HepG2 (cell line): Measurements from ENCODE around the gene CCDC177. TPM values are rescaled to one million over a fixed set of nuclear protein-coding genes. Genes with fewer than 3 reads are reported as not detected.

ENCODE experiments used
- ADNP ChIP-seq: sonication (generic); formaldehyde crosslinking; IDR thresholded peaks from 2 replicates; pipeline ENCODE4 v1.4.0; 2020; ENCODE audit warnings: missing genetic modification reagents
- ATF1 ChIP-seq: IDR thresholded peaks from 2 replicates; pipeline ENCODE4 v1.6.1; 2016; ENCODE audit warnings: mild to moderate bottlenecking, control low read depth
- CBX5 ChIP-seq: sonication (generic); formaldehyde crosslinking; IDR thresholded peaks from 2 replicates; pipeline ENCODE4 v1.4.0; 2020; ENCODE audit warnings: missing genetic modification reagents, borderline replicate concordance
- CERS6 ChIP-seq: sonication (generic); formaldehyde crosslinking; IDR thresholded peaks from 2 replicates; pipeline ENCODE4 v1.5.0; 2020; ENCODE audit warnings: missing genetic modification reagents
- GTF3A ChIP-seq: sonication (generic); formaldehyde crosslinking; conservative IDR thresholded peaks from 2 replicates; pipeline ENCODE4 v1.4.0; 2020; ENCODE audit warnings: mild to moderate bottlenecking, missing genetic modification reagents
- HMG20B ChIP-seq: conservative IDR thresholded peaks from 2 replicates; pipeline ENCODE4 v1.6.1; 2016; ENCODE audit warnings: missing genetic modification reagents, missing compliant biosample characterization
- HOXA3 ChIP-seq: sonication (generic); formaldehyde crosslinking; IDR thresholded peaks from 2 replicates; pipeline ENCODE4 v1.5.0; 2020; ENCODE audit warnings: missing genetic modification reagents
- MAX ChIP-seq: IDR thresholded peaks from 2 replicates; pipeline ENCODE4 v1.6.1; 2012; ENCODE audit warnings: inconsistent platforms
- MAZ ChIP-seq, 2 experiments: sonication (generic) in 1 of 2; formaldehyde crosslinking in 1 of 2; IDR thresholded peaks; 2 replicates each; pipeline versions ENCODE4 v1.5.0 to v1.6.1; 2012 to 2020; ENCODE audit warnings: low read depth in 2 of 2, mild to moderate bottlenecking in 2 of 2, borderline replicate concordance in 1 of 2, improper control_type of control experiment in 1 of 2, low read length in 1 of 2, missing genetic modification reagents in 1 of 2, moderate library complexity in 1 of 2
- MYNN ChIP-seq: sonication (generic); formaldehyde crosslinking; IDR thresholded peaks from 2 replicates; pipeline ENCODE4 v1.4.0; 2020; ENCODE audit warnings: mild to moderate bottlenecking, low read depth, missing genetic modification reagents
- NCOA1 ChIP-seq: sonication (generic); formaldehyde crosslinking; IDR thresholded peaks from 2 replicates; pipeline ENCODE4 v1.9.0; 2021; ENCODE audit warnings: missing genetic modification reagents
- REST ChIP-seq, 2 experiments: IDR thresholded peaks; 2 replicates each; pipeline ENCODE4 v1.6.1; 2011 to 2012; ENCODE audit warnings: low read length in 2 of 2, borderline replicate concordance in 1 of 2, low read depth in 1 of 2, mild to moderate bottlenecking in 1 of 2, moderate library complexity in 1 of 2
- UBTF ChIP-seq: sonication (generic); formaldehyde crosslinking; IDR thresholded peaks from 2 replicates; pipeline ENCODE4 v1.4.0; 2020; ENCODE audit warnings: mild to moderate bottlenecking, missing genetic modification reagents
- ZBTB38 ChIP-seq: sonication (generic); formaldehyde crosslinking; IDR thresholded peaks from 2 replicates; pipeline ENCODE4 v1.5.1; 2020; ENCODE audit warnings: mild to moderate bottlenecking, missing genetic modification reagents
- ZFY ChIP-seq: sonication (generic); formaldehyde crosslinking; IDR thresholded peaks from 2 replicates; pipeline ENCODE4 v1.4.0; 2020; ENCODE audit warnings: missing genetic modification reagents
- ZNF749 ChIP-seq: sonication (generic); formaldehyde crosslinking; IDR thresholded peaks from 2 replicates; pipeline ENCODE4 v1.8.0; 2022; ENCODE audit warnings: mild to moderate bottlenecking, missing genetic modification reagents, moderate library complexity, borderline replicate concordance
- polyA plus RNA-seq, 8 experiments: library from polyadenylated mRNA; depleted of rRNA in 3 of 8; stranded (reverse) in 7 of 8; unstranded in 1 of 8; fragments of >200 nt; fragmentation: Illumina TruSeq in 4 of 8; extraction: Trizol in 4 of 8; gene quantifications; 2 replicates each; pipeline versions ENCODE4 v1.2.1 to v1.2.3, GENCODE V29; 2011 to 2016; ENCODE audit warnings: low read depth in 4 of 8, missing spikeins in 1 of 8, mixed read lengths in 1 of 8; ENCODE audit not compliant: insufficient read depth in 1 of 8
- total RNA-seq, 5 experiments: library from RNA; depleted of rRNA; stranded (reverse); fragments of >200 nt; fragmentation: Illumina TruSeq; extraction: Trizol; gene quantifications; 2 replicates each; pipeline ENCODE4 v1.2.3, GENCODE V29; 2016; ENCODE audit warnings: low read depth in 1 of 5
- TF ChIP-seq, protein P1 (sequence below): IDR thresholded peaks from 2 replicates; pipeline ENCODE4 v1.4.0; 2020; ENCODE audit warnings: mild to moderate bottlenecking, missing genetic modification reagents

Gene CCDC177
- total and polyA plus RNA-seq, 2 of the 13 experiments (the other 11 are each of a cell fraction or from before 2014, with no cell fraction given) = not detected

DNA sequence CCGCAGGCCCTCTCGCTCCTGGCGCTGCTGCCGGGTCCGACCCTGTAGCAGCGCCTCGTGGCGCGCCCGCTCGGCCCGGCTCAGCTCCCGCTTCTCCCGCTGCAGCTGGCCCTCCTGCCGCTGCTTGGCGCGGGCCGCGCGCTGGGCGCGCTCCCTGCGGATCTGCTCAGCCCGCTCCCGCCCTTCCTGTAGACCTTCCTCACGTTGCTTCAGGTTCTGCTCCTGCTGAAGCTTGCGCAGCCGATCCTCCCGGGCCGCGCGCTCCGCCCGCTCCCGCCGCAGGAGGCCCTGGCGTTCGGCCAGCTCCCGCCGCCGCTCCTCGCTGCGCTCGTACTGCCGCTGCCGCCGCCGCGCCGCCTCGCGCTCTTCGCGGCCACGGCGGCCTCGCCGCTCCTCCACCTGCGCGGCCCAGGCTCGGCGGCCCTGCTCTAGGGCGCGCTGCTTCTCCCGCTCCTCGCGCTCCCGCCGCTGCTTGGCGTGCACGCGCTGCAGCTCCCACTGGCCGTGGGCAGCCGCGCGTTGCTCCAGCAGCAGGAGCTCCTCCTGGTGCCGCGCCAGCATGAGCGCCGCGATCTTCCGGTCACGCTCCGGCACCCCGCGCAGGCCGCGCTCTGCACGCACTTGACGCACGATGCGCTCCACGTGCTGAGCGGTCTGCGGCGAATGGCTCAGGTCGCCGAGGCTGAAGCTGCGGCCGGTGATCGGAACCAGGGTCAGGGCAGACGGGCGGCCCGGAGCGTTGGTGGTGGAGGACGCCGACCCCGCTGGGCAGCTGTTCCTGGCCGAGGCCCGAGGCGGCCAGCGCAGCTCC is 2.4 kb downstream of the CCDC177 start (continued):
- TF ChIP-seq UBTF (CRISPR knock-in tag) (peak; percentile 77; the same call in 1 of the 2 replicates), ZNF749 (CRISPR knock-in tag) (no peak), REST (IDR thresholded peaks at IDR 0.05; ENCODE audit: borderline replicate concordance in 1 of 2, low read depth in 1 of 2, low read length in 2 of 2) (no peak), MAX (peak; percentile 84), HOXA3 (peak; percentile 67; the same call in 1 of the 2 replicates), ZBTB38 (peak; percentile 74; the same call in 1 of the 2 replicates), ATF1 (no peak), MYNN (no peak), CBX5 (CRISPR knock-in tag) (no peak), ADNP (CRISPR knock-in tag) (no peak), ZFY (CRISPR knock-in tag) (peak; percentile 46; the same call in 1 of the 2 replicates), CERS6 (CRISPR knock-in tag) (no peak), NCOA1 (CRISPR knock-in tag) (no peak), GTF3A (CRISPR knock-in tag) (no peak), MAZ (IDR thresholded peaks at IDR 0.05; ENCODE audit: borderline replicate concordance, low read depth, low read length) (no peak), MAZ (CRISPR knock-in tag; IDR thresholded peaks at IDR 0.05; ENCODE audit: low read depth) (0 out of 2 replicates have a peak, but pooled peaks have one; percentile 43), HMG20B (CRISPR knock-in tag) (no peak)
- TF ChIP-seq, protein P1, sequence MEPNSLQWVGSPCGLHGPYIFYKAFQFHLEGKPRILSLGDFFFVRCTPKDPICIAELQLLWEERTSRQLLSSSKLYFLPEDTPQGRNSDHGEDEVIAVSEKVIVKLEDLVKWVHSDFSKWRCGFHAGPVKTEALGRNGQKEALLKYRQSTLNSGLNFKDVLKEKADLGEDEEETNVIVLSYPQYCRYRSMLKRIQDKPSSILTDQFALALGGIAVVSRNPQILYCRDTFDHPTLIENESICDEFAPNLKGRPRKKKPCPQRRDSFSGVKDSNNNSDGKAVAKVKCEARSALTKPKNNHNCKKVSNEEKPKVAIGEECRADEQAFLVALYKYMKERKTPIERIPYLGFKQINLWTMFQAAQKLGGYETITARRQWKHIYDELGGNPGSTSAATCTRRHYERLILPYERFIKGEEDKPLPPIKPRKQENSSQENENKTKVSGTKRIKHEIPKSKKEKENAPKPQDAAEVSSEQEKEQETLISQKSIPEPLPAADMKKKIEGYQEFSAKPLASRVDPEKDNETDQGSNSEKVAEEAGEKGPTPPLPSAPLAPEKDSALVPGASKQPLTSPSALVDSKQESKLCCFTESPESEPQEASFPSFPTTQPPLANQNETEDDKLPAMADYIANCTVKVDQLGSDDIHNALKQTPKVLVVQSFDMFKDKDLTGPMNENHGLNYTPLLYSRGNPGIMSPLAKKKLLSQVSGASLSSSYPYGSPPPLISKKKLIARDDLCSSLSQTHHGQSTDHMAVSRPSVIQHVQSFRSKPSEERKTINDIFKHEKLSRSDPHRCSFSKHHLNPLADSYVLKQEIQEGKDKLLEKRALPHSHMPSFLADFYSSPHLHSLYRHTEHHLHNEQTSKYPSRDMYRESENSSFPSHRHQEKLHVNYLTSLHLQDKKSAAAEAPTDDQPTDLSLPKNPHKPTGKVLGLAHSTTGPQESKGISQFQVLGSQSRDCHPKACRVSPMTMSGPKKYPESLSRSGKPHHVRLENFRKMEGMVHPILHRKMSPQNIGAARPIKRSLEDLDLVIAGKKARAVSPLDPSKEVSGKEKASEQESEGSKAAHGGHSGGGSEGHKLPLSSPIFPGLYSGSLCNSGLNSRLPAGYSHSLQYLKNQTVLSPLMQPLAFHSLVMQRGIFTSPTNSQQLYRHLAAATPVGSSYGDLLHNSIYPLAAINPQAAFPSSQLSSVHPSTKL = no peak
